Panc1 (cell line): Measurements from ENCODE around the gene ALDH7A1.
"Not testable (repeated sequence)": the region's sequence is repeated elsewhere in the genome, so short reads cannot be mapped to it uniquely, and the experiment has no call there.

Source experiments
- CTCF ChIP-seq: fragments of 450-650 bp; IDR thresholded peaks from 2 replicates; pipeline ENCODE4 v1.5.1; 2017; ENCODE audit warnings: mild to moderate bottlenecking
- POLR2AphosphoS5 ChIP-seq: IDR thresholded peaks from 2 replicates; pipeline ENCODE4 v1.6.1; 2012; ENCODE audit warnings: mild to moderate bottlenecking, low read depth, low read length, moderate library complexity
- REST ChIP-seq, 2 experiments: IDR thresholded peaks; 2 replicates each; pipeline ENCODE4 v1.6.1; 2011 to 2012; ENCODE audit warnings: low read depth in 2 of 2, control low read depth in 1 of 2, low read length in 1 of 2, mild to moderate bottlenecking in 1 of 2, moderate library complexity in 1 of 2; ENCODE audit not compliant: insufficient read depth in 1 of 2
- SIN3A ChIP-seq: IDR thresholded peaks from 2 replicates; pipeline ENCODE4 v1.6.1; 2012; ENCODE audit warnings: low read depth, mild to moderate bottlenecking, low read length, moderate library complexity, borderline replicate concordance; ENCODE audit not compliant: insufficient read depth

- TF ChIP-seq CTCF; SIN3A; POLR2AphosphoS5; REST (IDR thresholded peaks at IDR 0.05; ENCODE audit: insufficient read depth in 1 of 2, low read depth in 2 of 2, low read length in 1 of 2): not testable (repeated sequence)
Observed at GRCh38 chr5:126617603-126618002, 22.6 kb upstream of the ALDH7A1 start.
